Mesendoderm (in vitro differentiated cells): Measurements from ENCODE around the gene MMP8.

Experiments
- DNase-seq: peaks from one replicate; pipeline ENCODE4 v3.0.0; 2013
- H2AK5ac ChIP-seq: 2 replicates; pipeline ENCODE4 v1.6.1; 2013; ENCODE audit warnings: low read length, inconsistent platforms
- H2BK120ac ChIP-seq: 2 replicates; pipeline ENCODE4 v1.6.1; 2013; ENCODE audit warnings: low read depth, mild to moderate bottlenecking, low read length, moderate library complexity, mixed read lengths
- H2BK15ac ChIP-seq: replicated peaks from 2 replicates; pipeline ENCODE4 v1.6.1; 2013; ENCODE audit warnings: low read depth, mild to moderate bottlenecking, moderate library complexity
- H2BK5ac ChIP-seq: 2 replicates; pipeline ENCODE4 v1.6.1; 2013; ENCODE audit warnings: low read length, inconsistent platforms
- H3K18ac ChIP-seq: 2 replicates; pipeline ENCODE4 v1.6.1; 2013; ENCODE audit warnings: mild to moderate bottlenecking, low read length, mixed read lengths
- H3K23ac ChIP-seq: one replicate; pipeline ENCODE4 v1.6.1; 2013; ENCODE audit warnings: low read length
- H3K27ac ChIP-seq: 2 replicates; pipeline ENCODE4 v1.5.1; 2013; ENCODE audit warnings: low read depth, mild to moderate bottlenecking, inconsistent platforms, low read length, moderate library complexity
- H3K27me3 ChIP-seq: 2 replicates; pipeline ENCODE4 v1.6.1; 2013; ENCODE audit warnings: low read length, control low read depth, mild to moderate bottlenecking, inconsistent platforms; ENCODE audit not compliant: insufficient read depth, poor library complexity
- H3K36me3 ChIP-seq: 2 replicates; pipeline ENCODE4 v1.6.1; 2013; ENCODE audit warnings: low read length, inconsistent platforms; ENCODE audit not compliant: control insufficient read depth, insufficient read depth
- H3K4ac ChIP-seq: one replicate; pipeline ENCODE4 v1.6.1; 2013; ENCODE audit warnings: low read depth, mild to moderate bottlenecking, low read length, moderate library complexity
- H3K4me1 ChIP-seq: 2 replicates; pipeline ENCODE4 v1.6.1; 2013; ENCODE audit warnings: low read depth, low read length, inconsistent platforms; ENCODE audit not compliant: control insufficient read depth
- H3K4me2 ChIP-seq: 2 replicates; pipeline ENCODE4 v1.6.1; 2013; ENCODE audit warnings: low read length
- H3K4me3 ChIP-seq: 2 replicates; pipeline ENCODE4 v1.5.1; 2013; ENCODE audit warnings: mild to moderate bottlenecking, low read length
- H3K56ac ChIP-seq: one replicate; pipeline ENCODE4 v1.6.1; 2013; ENCODE audit warnings: low read length
- H3K79me1 ChIP-seq: 2 replicates; pipeline ENCODE4 v1.6.1; 2013; ENCODE audit warnings: low read length, inconsistent platforms
- H3K79me2 ChIP-seq: 2 replicates; pipeline ENCODE4 v1.6.1; 2013; ENCODE audit warnings: mild to moderate bottlenecking, low read length; ENCODE audit not compliant: control insufficient read depth, insufficient read depth
- H3K9ac ChIP-seq: 2 replicates; pipeline ENCODE4 v1.6.1; 2013; ENCODE audit warnings: low read length, inconsistent platforms
- H4K5ac ChIP-seq: one replicate; pipeline ENCODE4 v1.6.1; 2013; ENCODE audit warnings: low read length
- H4K8ac ChIP-seq: one replicate; pipeline ENCODE4 v1.6.1; 2013; ENCODE audit warnings: low read depth, mild to moderate bottlenecking, control low read depth, low read length, moderate library complexity
- WGBS: extraction: QIAGEN DNeasy Blood & Tissue Kit; methylation state at CpG from one replicate; pipeline ENCODE4 v1.1.7; 2013; ENCODE audit warnings: low lambda C conversion rate, missing lambda C conversion rate; ENCODE audit not compliant: insufficient coverage; ENCODE audit errors: extremely low coverage; 5-methylcytosine and 5-hydroxymethylcytosine counted together

The MMP8 gene

DNA sequence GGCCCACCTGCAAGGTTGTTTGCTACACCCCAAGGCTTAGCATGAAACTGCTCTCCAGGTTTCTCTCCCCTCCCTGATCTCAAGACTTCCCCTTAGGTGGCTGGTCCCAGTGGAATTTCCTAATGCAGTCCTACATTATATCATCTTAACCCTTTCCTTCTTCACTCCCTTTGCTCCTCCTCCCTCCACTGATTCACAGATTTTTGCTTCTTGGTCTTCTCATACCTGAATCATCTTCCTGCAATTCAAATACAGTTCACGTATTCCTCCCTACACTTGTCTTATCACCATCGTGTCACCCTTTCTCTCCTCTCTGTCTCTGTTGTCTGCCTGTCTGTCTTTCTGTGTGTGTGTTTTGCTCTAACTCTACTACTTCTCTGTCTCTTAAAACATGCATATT is 38.7 kb upstream of the MMP8 start:
- no peak overlapping the region for H4K8ac ChIP-seq
- no peaks in the 10 kb centered on the region for H3K27me3 ChIP-seq
- WGBS, result no CpG with 5 or more reads among the region's 2 CpGs

GRCh38 chr11:102762361-102762767 is 37.6 kb upstream of the MMP8 start:
- no peak overlapping the region for H4K8ac ChIP-seq
- H4K5ac ChIP-seq, result no peak overlapping the region
- no peak overlapping the region for H3K4ac ChIP-seq
- no peak overlapping the region for H3K18ac ChIP-seq
- no peak overlapping the region for H2BK15ac ChIP-seq
- H3K4me1 ChIP-seq, result no peaks in the 10 kb centered on the region
- no peak overlapping the region for H2BK5ac ChIP-seq
- no peak overlapping the region for H3K56ac ChIP-seq
- H3K4me2 ChIP-seq, result no peak overlapping the region
- no peak overlapping the region for H3K27ac ChIP-seq
- H3K9ac ChIP-seq, result no peak overlapping the region
- no peaks in the 10 kb centered on the region for H3K79me2 ChIP-seq
- H3K4me3 ChIP-seq, result no peak overlapping the region
- WGBS, result no CpG with 5 or more reads among the region's 2 CpGs
- no peaks in the 10 kb centered on the region for H3K27me3 ChIP-seq
- DNase-seq, result no peak
- H2BK120ac ChIP-seq, result peak overlapping the region; percentile 76
- no peak overlapping the region for H2AK5ac ChIP-seq
- no peaks in the 10 kb centered on the region for H3K36me3 ChIP-seq
- H3K79me1 ChIP-seq, result no peaks in the 10 kb centered on the region
- H3K23ac ChIP-seq, result no peak overlapping the region

More for the DNA sequence above, 38.7 kb upstream of the MMP8 start:
- no peaks in the 10 kb centered on the region for H3K79me1 ChIP-seq
- no peak overlapping the region for H3K27ac ChIP-seq
- no peak overlapping the region for H3K23ac ChIP-seq
- no peak overlapping the region for H4K5ac ChIP-seq
- H3K36me3 ChIP-seq, result no peaks in the 10 kb centered on the region
- no peak overlapping the region for H3K56ac ChIP-seq
- H3K79me2 ChIP-seq, result no peaks in the 10 kb centered on the region
- no peak overlapping the region for H3K4ac ChIP-seq
- DNase-seq, result no peak
- H3K4me1 ChIP-seq, result no peaks in the 10 kb centered on the region
- H3K9ac ChIP-seq, result no peak overlapping the region
- no peak overlapping the region for H3K4me3 ChIP-seq
- H2BK15ac ChIP-seq, result no peak overlapping the region
- no peak overlapping the region for H2AK5ac ChIP-seq
- H2BK120ac ChIP-seq, result no peak overlapping the region
- no peak overlapping the region for H3K18ac ChIP-seq
- no peak overlapping the region for H3K4me2 ChIP-seq
- H2BK5ac ChIP-seq, result no peak overlapping the region

GRCh38 chr11:102761646-102762238 is 37.0 kb upstream of the MMP8 start:
- Histone ChIP-seq H2BK5ac (no peak overlapping the region), H2AK5ac (no peak overlapping the region), H3K56ac (no peak overlapping the region), H3K4me3 (no peak overlapping the region), H4K5ac (no peak overlapping the region), H3K27ac (peak overlapping the region; percentile 23), H3K9ac (no peak overlapping the region), H3K4me1 (no peaks in the 10 kb centered on the region), H3K23ac (no peak overlapping the region), H3K79me2 (no peaks in the 10 kb centered on the region), H3K18ac (no peak overlapping the region), H3K27me3 (no peaks in the 10 kb centered on the region), H2BK120ac (no peak overlapping the region), H3K79me1 (no peaks in the 10 kb centered on the region), H3K4me2 (no peak overlapping the region), H2BK15ac (no peak overlapping the region), H4K8ac (no peak overlapping the region), H3K36me3 (no peaks in the 10 kb centered on the region), H3K4ac (no peak overlapping the region)
- WGBS, result no CpG with 5 or more reads among the region's 4 CpGs
- DNase-seq, result peak; percentile 81

GRCh38 chr11:102760344-102761035 is 35.7 kb upstream of the MMP8 start:
- no peak overlapping the region for H3K4ac ChIP-seq
- no peak overlapping the region for H3K4me3 ChIP-seq
- H2BK15ac ChIP-seq, result no peak overlapping the region
- H2AK5ac ChIP-seq, result no peak overlapping the region
- no peaks in the 10 kb centered on the region for H3K4me1 ChIP-seq
- H3K23ac ChIP-seq, result no peak overlapping the region
- no peak overlapping the region for H3K9ac ChIP-seq
- no peak overlapping the region for H3K56ac ChIP-seq
- H3K27ac ChIP-seq, result no peak overlapping the region
- peak; percentile 46 for DNase-seq
- no peak overlapping the region for H2BK5ac ChIP-seq
- H3K79me1 ChIP-seq, result no peaks in the 10 kb centered on the region
- no peak overlapping the region for H4K5ac ChIP-seq
- no peaks in the 10 kb centered on the region for H3K27me3 ChIP-seq
- no peaks in the 10 kb centered on the region for H3K36me3 ChIP-seq
- H3K18ac ChIP-seq, result no peak overlapping the region
- no peak overlapping the region for H4K8ac ChIP-seq
- no CpG with 5 or more reads among the region's 4 CpGs for WGBS
- H3K79me2 ChIP-seq, result no peaks in the 10 kb centered on the region
- no peak overlapping the region for H3K4me2 ChIP-seq
- no peak overlapping the region for H2BK120ac ChIP-seq

DNA sequence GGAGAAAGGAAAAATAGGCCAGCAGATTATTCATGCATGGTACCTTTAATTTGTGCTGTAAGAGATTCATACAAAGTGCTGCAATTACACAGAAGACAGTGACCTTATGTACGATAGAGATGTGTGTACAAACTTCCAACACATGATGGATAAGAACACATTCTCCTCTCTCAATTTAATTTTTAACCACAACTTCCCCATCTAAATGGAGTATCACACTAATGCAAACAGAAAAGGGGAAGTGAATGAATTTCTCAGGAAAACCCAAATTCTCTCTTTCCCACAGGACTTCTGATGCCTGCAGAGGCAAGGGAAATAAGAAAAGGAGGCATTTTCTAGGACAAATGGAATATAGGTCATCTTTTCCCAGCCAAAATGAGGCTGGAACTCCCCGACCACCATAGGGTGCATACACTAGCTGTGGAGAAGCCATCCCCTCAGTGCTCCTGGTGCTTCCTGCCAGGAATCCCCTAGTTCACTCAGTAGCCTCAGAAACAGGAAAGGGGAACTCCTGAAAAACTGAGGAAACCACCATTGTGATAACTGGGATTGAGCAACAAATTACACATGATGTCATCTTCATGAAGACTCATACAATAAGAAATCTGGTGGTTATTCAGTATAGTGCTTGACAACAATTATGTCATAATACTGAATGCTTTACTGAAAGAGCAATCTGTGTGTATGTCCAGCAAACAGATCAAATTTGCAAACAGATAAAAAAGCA is 33.2 kb upstream of the MMP8 start:
- Histone ChIP-seq H3K27me3 (no peaks in the 10 kb centered on the region), H4K8ac (no peak overlapping the region), H3K9ac (no peak overlapping the region), H3K56ac (no peak overlapping the region), H3K4me1 (no peaks in the 10 kb centered on the region), H3K23ac (no peak overlapping the region), H3K79me1 (no peaks in the 10 kb centered on the region), H2BK15ac (no peak overlapping the region), H3K4me3 (no peak overlapping the region), H3K27ac (no peak overlapping the region), H4K5ac (no peak overlapping the region), H3K4ac (no peak overlapping the region), H3K79me2 (no peaks in the 10 kb centered on the region), H3K36me3 (no peaks in the 10 kb centered on the region), H3K18ac (no peak overlapping the region), H2AK5ac (no peak overlapping the region), H2BK5ac (no peak overlapping the region), H2BK120ac (no peak overlapping the region), H3K4me2 (no peak overlapping the region)
- DNase-seq, result no peak
- WGBS, result no CpG with 5 or more reads among the region's 2 CpGs
